Measurements from ENCODE around the gene KHDC1.
"Not testable (repeated sequence)": the region's sequence is repeated elsewhere in the genome, so short reads cannot be mapped to it uniquely, and the experiment has no call there.

The KHDC1 gene

GRCh38 chr6:73248192-73248903 lies 14.6 kb downstream of the KHDC1 start:
- no peak overlapping the region for H3K9ac ChIP-seq (ENCODE audit: low read length)
- H3K36me3 ChIP-seq (ENCODE audit: control insufficient read depth, insufficient read depth, low read length, severe bottlenecking): no peaks in the 10 kb centered on the region
- no peak for DNase-seq (ENCODE audit: low read depth)
- no peaks in the 10 kb centered on the region for H3K27me3 ChIP-seq (replicated peaks; ENCODE audit: control insufficient read depth, insufficient read depth, low read length)
- H3K4me3 ChIP-seq (ENCODE audit: low read length): no peak overlapping the region
- no peaks in the 10 kb centered on the region for H3K9me3 ChIP-seq (ENCODE audit: control insufficient read depth, low read length)
- H3K4me1 ChIP-seq (ENCODE audit: control insufficient read depth, insufficient read depth, low read length): no peaks in the 10 kb centered on the region

- DNase-seq (ENCODE audit: low read depth): no peak
- no peak overlapping the region for H3K4me3 ChIP-seq (ENCODE audit: low read length)
- no peaks in the 10 kb centered on the region for H3K36me3 ChIP-seq (ENCODE audit: control insufficient read depth, insufficient read depth, low read length, severe bottlenecking)
- H3K9ac ChIP-seq (ENCODE audit: low read length): no peak overlapping the region
- no peaks in the 10 kb centered on the region for H3K9me3 ChIP-seq (ENCODE audit: control insufficient read depth, low read length)
- H3K4me1 ChIP-seq (ENCODE audit: control insufficient read depth, insufficient read depth, low read length): no peaks in the 10 kb centered on the region
- no peaks in the 10 kb centered on the region for H3K27me3 ChIP-seq (replicated peaks; ENCODE audit: control insufficient read depth, insufficient read depth, low read length)
These were observed 21.0 kb downstream of the KHDC1 start for GRCh38 chr6:73242001-73242400.

GRCh38 chr6:73240730-73241129 lies 22.3 kb downstream of the KHDC1 start:
- no peak overlapping the region for H3K9ac ChIP-seq (ENCODE audit: low read length)
- no peak for DNase-seq (ENCODE audit: low read depth)
- H3K36me3 ChIP-seq (ENCODE audit: control insufficient read depth, insufficient read depth, low read length, severe bottlenecking): no peaks in the 10 kb centered on the region
- no peaks in the 10 kb centered on the region for H3K9me3 ChIP-seq (ENCODE audit: control insufficient read depth, low read length)
- no peak overlapping the region for H3K4me3 ChIP-seq (ENCODE audit: low read length)
- peaks cover 5% of the 10 kb centered on the region for H3K4me1 ChIP-seq (ENCODE audit: control insufficient read depth, insufficient read depth, low read length)
- no peaks in the 10 kb centered on the region for H3K27me3 ChIP-seq (replicated peaks; ENCODE audit: control insufficient read depth, insufficient read depth, low read length)

- Histone ChIP-seq H3K4me3 (ENCODE audit: low read length) (no peak overlapping the region), H3K9me3 (ENCODE audit: control insufficient read depth, low read length) (no peaks in the 10 kb centered on the region), H3K9ac (ENCODE audit: low read length) (no peak overlapping the region), H3K36me3 (ENCODE audit: control insufficient read depth, insufficient read depth, low read length, severe bottlenecking) (no peaks in the 10 kb centered on the region), H3K27me3 (replicated peaks; ENCODE audit: control insufficient read depth, insufficient read depth, low read length) (no peaks in the 10 kb centered on the region), H3K4me1 (ENCODE audit: control insufficient read depth, insufficient read depth, low read length) (peaks cover 28% of the 10 kb centered on the region)
- peak; percentile 84 for DNase-seq (ENCODE audit: low read depth)
These were observed 26.7 kb downstream of the KHDC1 start for GRCh38 chr6:73236144-73236750.

- H3K27me3 ChIP-seq (replicated peaks; ENCODE audit: control insufficient read depth, insufficient read depth, low read length): no peaks in the 10 kb centered on the region
- H3K4me1 ChIP-seq (ENCODE audit: control insufficient read depth, insufficient read depth, low read length): peaks cover 28% of the 10 kb centered on the region
These were observed 28.3 kb downstream of the KHDC1 start for GRCh38 chr6:73234733-73235132.

GRCh38 chr6:73233971-73234370 lies 29.0 kb downstream of the KHDC1 start:
- peaks cover 28% of the 10 kb centered on the region for H3K4me1 ChIP-seq (ENCODE audit: control insufficient read depth, insufficient read depth, low read length)
- not testable (repeated sequence) for H3K27me3 ChIP-seq (replicated peaks; ENCODE audit: control insufficient read depth, insufficient read depth, low read length); H3K4me3 ChIP-seq (ENCODE audit: low read length); H3K36me3 ChIP-seq (ENCODE audit: control insufficient read depth, insufficient read depth, low read length, severe bottlenecking); H3K9ac ChIP-seq (ENCODE audit: low read length); DNase-seq (ENCODE audit: low read depth); H3K9me3 ChIP-seq (ENCODE audit: control insufficient read depth, low read length)

More at GRCh38 chr6:73234733-73235132, 28.3 kb downstream of the KHDC1 start:
- no peak overlapping the region for H3K9ac ChIP-seq (ENCODE audit: low read length)
- H3K9me3 ChIP-seq (ENCODE audit: control insufficient read depth, low read length): no peaks in the 10 kb centered on the region
- no peaks in the 10 kb centered on the region for H3K36me3 ChIP-seq (ENCODE audit: control insufficient read depth, insufficient read depth, low read length, severe bottlenecking)
- DNase-seq (ENCODE audit: low read depth): peak; percentile 75
- no peak overlapping the region for H3K4me3 ChIP-seq (ENCODE audit: low read length)

- Histone ChIP-seq H3K27me3 (replicated peaks; ENCODE audit: control insufficient read depth, insufficient read depth, low read length) (no peaks in the 10 kb centered on the region), H3K4me1 (ENCODE audit: control insufficient read depth, insufficient read depth, low read length) (peaks cover 33% of the 10 kb centered on the region), H3K36me3 (ENCODE audit: control insufficient read depth, insufficient read depth, low read length, severe bottlenecking) (no peaks in the 10 kb centered on the region), H3K4me3 (ENCODE audit: low read length) (no peak overlapping the region), H3K9me3 (ENCODE audit: control insufficient read depth, low read length) (no peaks in the 10 kb centered on the region), H3K9ac (ENCODE audit: low read length) (no peak overlapping the region)
- no peak for DNase-seq (ENCODE audit: low read depth)
These were observed 29.9 kb downstream of the KHDC1 start for GRCh38 chr6:73233048-73233447.

- DNase-seq (ENCODE audit: low read depth): no peak
- Histone ChIP-seq H3K9me3 (ENCODE audit: control insufficient read depth, low read length) (no peaks in the 10 kb centered on the region), H3K4me3 (ENCODE audit: low read length) (no peak overlapping the region), H3K4me1 (ENCODE audit: control insufficient read depth, insufficient read depth, low read length) (peaks cover 33% of the 10 kb centered on the region), H3K9ac (ENCODE audit: low read length) (no peak overlapping the region), H3K27me3 (replicated peaks; ENCODE audit: control insufficient read depth, insufficient read depth, low read length) (no peaks in the 10 kb centered on the region), H3K36me3 (ENCODE audit: control insufficient read depth, insufficient read depth, low read length, severe bottlenecking) (no peaks in the 10 kb centered on the region)
These were observed 31.0 kb downstream of the KHDC1 start for GRCh38 chr6:73231986-73232391.

- no peak overlapping the region for H3K9ac ChIP-seq (ENCODE audit: low read length)
- no peaks in the 10 kb centered on the region for H3K36me3 ChIP-seq (ENCODE audit: control insufficient read depth, insufficient read depth, low read length, severe bottlenecking)
- H3K4me3 ChIP-seq (ENCODE audit: low read length): no peak overlapping the region
- H3K27me3 ChIP-seq (replicated peaks; ENCODE audit: control insufficient read depth, insufficient read depth, low read length): no peaks in the 10 kb centered on the region
- H3K9me3 ChIP-seq (ENCODE audit: control insufficient read depth, low read length): no peaks in the 10 kb centered on the region
- no peak for DNase-seq (ENCODE audit: low read depth)
- H3K4me1 ChIP-seq (ENCODE audit: control insufficient read depth, insufficient read depth, low read length): peaks cover 5% of the 10 kb centered on the region
These were observed 35.3 kb downstream of the KHDC1 start for GRCh38 chr6:73227606-73228255.

- Histone ChIP-seq H3K4me3 (ENCODE audit: low read length) (no peak within 1 kb of the TSS), H3K27me3 (replicated peaks; ENCODE audit: control insufficient read depth, insufficient read depth, low read length) (no peaks in the 10 kb centered on the region), H3K9ac (ENCODE audit: low read length) (no peak within 1 kb of the TSS), H3K4me1 (ENCODE audit: control insufficient read depth, insufficient read depth, low read length) (peaks cover 8% of the 10 kb centered on the region), H3K36me3 (ENCODE audit: control insufficient read depth, insufficient read depth, low read length, severe bottlenecking) (no peaks in the 10 kb centered on the region), H3K9me3 (ENCODE audit: control insufficient read depth, low read length) (no peaks in the 10 kb centered on the region)
- DNase-seq (ENCODE audit: low read depth): no peak
These were observed 37.6 kb downstream of the KHDC1 start, which contains the start of gene KHDC1L for GRCh38 chr6:73225396-73225795. Gene KHDC1L (minus strand): TSS chr6:73225496. CDS start chr6:73225408, 88 bp downstream.

- Histone ChIP-seq H3K27me3 (replicated peaks; ENCODE audit: control insufficient read depth, insufficient read depth, low read length) (no peaks in the 10 kb centered on the region), H3K9me3 (ENCODE audit: control insufficient read depth, low read length) (no peaks in the 10 kb centered on the region), H3K9ac (ENCODE audit: low read length) (no peak overlapping the region), H3K4me1 (ENCODE audit: control insufficient read depth, insufficient read depth, low read length) (no peaks in the 10 kb centered on the region), H3K4me3 (ENCODE audit: low read length) (no peak overlapping the region), H3K36me3 (ENCODE audit: control insufficient read depth, insufficient read depth, low read length, severe bottlenecking) (no peaks in the 10 kb centered on the region)
- no peak for DNase-seq (ENCODE audit: low read depth)
These were observed 46.1 kb downstream of the KHDC1 start for GRCh38 chr6:73216859-73217258.
